Cerebellar cortex (tissue), 1 donor: ENCODE results near the gene ADORA2B.
"Not testable (repeated sequence)": the region's sequence is repeated elsewhere in the genome, so short reads cannot be mapped to it uniquely, and the experiment has no call there.

Source experiments
- DNase-seq: peaks from one replicate; pipeline ENCODE4 v3.0.0-alpha.2; 2015; ENCODE audit warnings: low spot score

Gene ADORA2B

GRCh38 chr17:15944759-15945526 is at the start of gene ADORA2B:
ADORA2B (plus strand) TSS chr17:15945130; CDS start chr17:15945249, 119 bp downstream.
- DNase-seq, result peak; percentile 33

- no peak for DNase-seq
Observed at GRCh38 chr17:15896277-15896676, 48.7 kb upstream of the ADORA2B start.

- no peak for DNase-seq
Observed at GRCh38 chr17:15896834-15897233, 48.1 kb upstream of the ADORA2B start.

- not testable (repeated sequence) for DNase-seq
Observed at GRCh38 chr17:15899596-15899995, 45.3 kb upstream of the ADORA2B start.

GRCh38 chr17:15900871-15901270 is 44.1 kb upstream of the ADORA2B start:
- DNase-seq, result no peak

GRCh38 chr17:15905236-15905635 is 39.7 kb upstream of the ADORA2B start:
- not testable (repeated sequence) for DNase-seq

GRCh38 chr17:15907290-15907689 is 37.6 kb upstream of the ADORA2B start:
- DNase-seq, result no peak

GRCh38 chr17:15908378-15908777 is 36.6 kb upstream of the ADORA2B start:
- DNase-seq, result no peak

GRCh38 chr17:15909481-15909991 is 35.4 kb upstream of the ADORA2B start:
- no peak for DNase-seq

GRCh38 chr17:15910791-15911190 is 34.1 kb upstream of the ADORA2B start:
- no peak for DNase-seq

GRCh38 chr17:15911701-15912100 is 33.2 kb upstream of the ADORA2B start:
- not testable (repeated sequence) for DNase-seq

- DNase-seq, result no peak
Observed at GRCh38 chr17:15912416-15912955, 32.4 kb upstream of the ADORA2B start.

GRCh38 chr17:15913826-15914225 is 31.1 kb upstream of the ADORA2B start:
- no peak for DNase-seq

GRCh38 chr17:15914400-15915170 is 30.3 kb upstream of the ADORA2B start:
- DNase-seq, result no peak

GRCh38 chr17:15915961-15916360 is 29.0 kb upstream of the ADORA2B start:
- no peak for DNase-seq

- no peak for DNase-seq
Observed at GRCh38 chr17:15917021-15917437, 27.9 kb upstream of the ADORA2B start.

- DNase-seq, result no peak
Observed at GRCh38 chr17:15917438-15918027, 27.4 kb upstream of the ADORA2B start.

- no peak for DNase-seq
Observed at GRCh38 chr17:15918261-15918660, 26.7 kb upstream of the ADORA2B start.

GRCh38 chr17:15918661-15919259 is 26.2 kb upstream of the ADORA2B start:
- no peak for DNase-seq

- no peak for DNase-seq
Observed at GRCh38 chr17:15919466-15919865, 25.5 kb upstream of the ADORA2B start.

GRCh38 chr17:15920758-15921239 is 24.1 kb upstream of the ADORA2B start:
- no peak for DNase-seq

GRCh38 chr17:15921640-15922039 is 23.3 kb upstream of the ADORA2B start:
- no peak for DNase-seq
